ENCODE results near the gene ATRAID.

Gene ATRAID

GRCh38 chr2:27216416-27217137 is 4.7 kb downstream of the ATRAID start:
- TF ChIP-seq CTCF (IDR thresholded peaks at IDR 0.05; ENCODE audit: borderline replicate concordance, extremely low read depth, low read length, poor library complexity, severe bottlenecking), result no peak
- Histone ChIP-seq H3K36me3 (ENCODE audit: insufficient read depth, low read length) (peaks cover 54% of the 10 kb centered on the region), H3K4me1 (ENCODE audit: insufficient read depth, low read length) (peaks cover 44% of the 10 kb centered on the region), H4K20me1 (ENCODE audit: insufficient read depth, low read length) (no peaks in the 10 kb centered on the region; the same call in 1 of the 2 replicates), H3K79me2 (ENCODE audit: insufficient read depth, low read length) (peaks cover 64% of the 10 kb centered on the region), H2AFZ (ENCODE audit: low read depth, low read length) (peak overlapping the region; percentile 67), H3K27me3 (ENCODE audit: insufficient read depth, low read length, poor library complexity) (no peaks in the 10 kb centered on the region), H3K9me3 (ENCODE audit: insufficient read depth, low read length, severe bottlenecking) (no peaks in the 10 kb centered on the region), H3K27ac (ENCODE audit: low read length) (peak overlapping the region; percentile 83), H3K9ac (ENCODE audit: low read depth, low read length) (peak overlapping the region; percentile 95), H3K4me3 (ENCODE audit: low read depth in 1 of 2, low read length in 2 of 2) (peak overlapping the region in 1 of 2 experiments; percentile 92; a peak in 3 of 4 replicates), H3K4me2 (ENCODE audit: insufficient read depth, low read length) (peak overlapping the region; percentile 71)
- DNase-seq, result no peak
- ATAC-seq (ENCODE audit: insufficient read depth, low read depth), result no peak

GRCh38 chr2:27217173-27218121 is 5.6 kb downstream of the ATRAID start, which contains the start of gene CAD:
Gene CAD (plus strand): TSS chr2:27217369. CDS start chr2:27217552, 183 bp downstream.
- peak; percentile 85 for ATAC-seq (ENCODE audit: insufficient read depth, low read depth)
- H3K9me3 ChIP-seq (ENCODE audit: insufficient read depth, low read length, severe bottlenecking), result no peaks in the 10 kb centered on the region

GRCh38 chr2:27218614-27219013 is 6.8 kb downstream of the ATRAID start:
- H3K79me2 ChIP-seq (ENCODE audit: insufficient read depth, low read length), result peaks cover 56% of the 10 kb centered on the region
- peaks cover 72% of the 10 kb centered on the region for H3K36me3 ChIP-seq (ENCODE audit: insufficient read depth, low read length)
- peaks cover 35% of the 10 kb centered on the region for H3K4me1 ChIP-seq (ENCODE audit: insufficient read depth, low read length)
- no peaks in the 10 kb centered on the region; the same call in 1 of the 2 replicates for H4K20me1 ChIP-seq (ENCODE audit: insufficient read depth, low read length)
- no peak overlapping the region for H2AFZ ChIP-seq (ENCODE audit: low read depth, low read length)
- no peaks in the 10 kb centered on the region for H3K27me3 ChIP-seq (ENCODE audit: insufficient read depth, low read length, poor library complexity)
- H3K9ac ChIP-seq (ENCODE audit: low read depth, low read length), result peak overlapping the region; percentile 95
- peak overlapping the region; percentile 96 for H3K27ac ChIP-seq (ENCODE audit: low read length)
- H3K9me3 ChIP-seq (ENCODE audit: insufficient read depth, low read length, severe bottlenecking), result no peaks in the 10 kb centered on the region
- H3K4me2 ChIP-seq (ENCODE audit: insufficient read depth, low read length), result peak overlapping the region; percentile 71
- TF ChIP-seq CTCF (IDR thresholded peaks at IDR 0.05; ENCODE audit: borderline replicate concordance, extremely low read depth, low read length, poor library complexity, severe bottlenecking), result no peak
- TF ChIP-seq EZH2 (IDR thresholded peaks at IDR 0.05; ENCODE audit: borderline replicate concordance, low read depth, low read length, severe bottlenecking), result no peak
- DNase-seq (no peak), ATAC-seq (ENCODE audit: insufficient read depth, low read depth) (no peak)
- peak overlapping the region in 1 of 2 experiments; percentile 92; a peak in 3 of 4 replicates for H3K4me3 ChIP-seq (ENCODE audit: low read depth in 1 of 2, low read length in 2 of 2)

More at GRCh38 chr2:27217173-27218121, 5.6 kb downstream of the ATRAID start, which contains the start of gene CAD:
- H3K4me3 ChIP-seq (ENCODE audit: low read depth in 1 of 2, low read length in 2 of 2), result peak within 1 kb of the TSS; percentile 53 to 92
- TF ChIP-seq EZH2 (IDR thresholded peaks at IDR 0.05; ENCODE audit: borderline replicate concordance, low read depth, low read length, severe bottlenecking) (no peak), CTCF (IDR thresholded peaks at IDR 0.05; ENCODE audit: borderline replicate concordance, extremely low read depth, low read length, poor library complexity, severe bottlenecking) (peak; percentile 39)
- peak; percentile 92 for DNase-seq
- H3K27ac ChIP-seq (ENCODE audit: low read length), result peak within 1 kb of the TSS; percentile 96
- peak within 1 kb of the TSS; percentile 71 for H3K4me2 ChIP-seq (ENCODE audit: insufficient read depth, low read length)
- peaks cover 44% of the 10 kb centered on the region for H3K4me1 ChIP-seq (ENCODE audit: insufficient read depth, low read length)
- peaks cover 68% of the 10 kb centered on the region for H3K79me2 ChIP-seq (ENCODE audit: insufficient read depth, low read length)
- peak within 1 kb of the TSS; percentile 92 for H2AFZ ChIP-seq (ENCODE audit: low read depth, low read length)
- peaks cover 62% of the 10 kb centered on the region for H3K36me3 ChIP-seq (ENCODE audit: insufficient read depth, low read length)
- H3K9ac ChIP-seq (ENCODE audit: low read depth, low read length), result peak within 1 kb of the TSS; percentile 95
- H3K27me3 ChIP-seq (ENCODE audit: insufficient read depth, low read length, poor library complexity), result no peaks in the 10 kb centered on the region
- no peaks in the 10 kb centered on the region; the same call in 1 of the 2 replicates for H4K20me1 ChIP-seq (ENCODE audit: insufficient read depth, low read length)
